T-cell (primary cell): ENCODE results near the gene MRS2. TPM values are rescaled to one million over a fixed set of nuclear protein-coding genes. Genes with fewer than 3 reads are reported as not detected.

Source experiments
- ATAC-seq, 4 experiments: fragments of 200-7000 bp in 3 of 4; fragments of 150-1000 bp in 1 of 4; cut with Tn5 transposase; replicated peaks in 1 of 4; 1 replicate in 3 of 4; 2 replicates in 1 of 4; pipeline ENCODE4 v1.10.0; 2021; ENCODE audit warnings: moderate library complexity in 3 of 4, mild to moderate bottlenecking in 2 of 4, moderate number of reproducible peaks in 1 of 4
- CTCF ChIA-PET, 2 donors: fragments of 300-600 bp; sonication (Branson Sonifier 250); formaldehyde crosslinking; loops; one replicate each; lab custom pipeline; 2022; ENCODE audit warnings: antibody characterized with exemption in 2 of 2; lab: Charles Lee
- POLR2A ChIA-PET, 2 donors: fragments of 300-600 bp; sonication (Branson Sonifier 250); formaldehyde crosslinking; loops; one replicate each; lab custom pipeline; 2022; ENCODE audit warnings: antibody characterized with exemption in 2 of 2; lab: Charles Lee
- DNase-seq, 35 experiments: peaks; one replicate each; pipeline versions ENCODE4 v3.0.0 to v3.0.0-alpha.2; 2013 to 2023
- H3K27ac ChIP-seq: one replicate; pipeline ENCODE4 v1.5.1; 2013; ENCODE audit warnings: low read length
- H3K27me3 ChIP-seq, 2 experiments: replicated peaks in 1 of 2; 1 replicate in 1 of 2; 2 replicates in 1 of 2; pipeline versions ENCODE4 v1.6.1 to v1.7.0; 2013; ENCODE audit warnings: low read length in 1 of 2, mixed read lengths in 1 of 2; ENCODE audit not compliant: control insufficient read depth in 2 of 2, insufficient read depth in 2 of 2; ENCODE audit errors: extremely low read depth in 1 of 2
- H3K36me3 ChIP-seq, 2 donors: 1 replicate in 1 of 2; 2 replicates in 1 of 2; pipeline versions ENCODE4 v1.6.1 to v1.7.0; 2013; ENCODE audit warnings: low read length in 1 of 2; ENCODE audit not compliant: control insufficient read depth in 2 of 2, insufficient read depth in 1 of 2; ENCODE audit errors: extremely low read depth in 1 of 2
- H3K4me1 ChIP-seq, 2 experiments: 1 replicate in 1 of 2; 2 replicates in 1 of 2; pipeline versions ENCODE4 v1.6.1 to v1.7.0; 2013; ENCODE audit warnings: low read length in 2 of 2, mixed read lengths in 1 of 2; ENCODE audit not compliant: insufficient read depth in 2 of 2, control insufficient read depth in 1 of 2; ENCODE audit errors: extremely low read depth in 1 of 2
- H3K4me3 ChIP-seq, 2 donors: 1 replicate in 1 of 2; 2 replicates in 1 of 2; pipeline versions ENCODE4 v1.5.1 to v1.7.0; 2013; ENCODE audit warnings: mild to moderate bottlenecking in 2 of 2, low read length in 1 of 2, moderate library complexity in 1 of 2; ENCODE audit not compliant: control insufficient read depth in 1 of 2; ENCODE audit errors: extremely low read depth in 1 of 2
- H3K9me3 ChIP-seq: 2 replicates; pipeline ENCODE4 v1.7.0; 2013
- H3K27ac Mint-ChIP-seq, 2 donors: one replicate each; pipeline ENCODE4 v1.8.0; 2020 to 2021; ENCODE audit warnings: mild to moderate bottlenecking in 2 of 2, mixed read lengths in 2 of 2
- H3K27me3 Mint-ChIP-seq, 2 donors: one replicate each; pipeline ENCODE4 v1.8.0; 2021 to 2022; ENCODE audit warnings: mixed read lengths in 2 of 2
- H3K36me3 Mint-ChIP-seq: one replicate; pipeline ENCODE4 v1.8.0; 2021; ENCODE audit warnings: mixed read lengths
- H3K4me1 Mint-ChIP-seq, 3 donors: one replicate each; pipeline ENCODE4 v1.8.0; 2020 to 2022; ENCODE audit warnings: mixed read lengths in 3 of 3, mild to moderate bottlenecking in 1 of 3
- H3K4me3 Mint-ChIP-seq, 3 donors: one replicate each; pipeline ENCODE4 v1.8.0; 2020 to 2022; ENCODE audit warnings: mild to moderate bottlenecking in 3 of 3, mixed read lengths in 3 of 3, moderate library complexity in 3 of 3
- H3K9me3 Mint-ChIP-seq, 3 donors: one replicate each; pipeline ENCODE4 v1.8.0; 2020 to 2022; ENCODE audit warnings: mixed read lengths in 3 of 3
- WGBS: methylation state at CpG from one replicate; pipeline ENCODE4 v1.1.5; 2013; ENCODE audit warnings: missing lambda C conversion rate; ENCODE audit not compliant: insufficient coverage; 5-methylcytosine and 5-hydroxymethylcytosine counted together
- total RNA-seq, 35 experiments: library from RNA in 6 of 35; stranded (reverse) in 6 of 35; fragments of 120-200 nt in 1 of 35; gene quantifications; one replicate each; pipeline versions ENCODE4 v1.2.1 to v1.2.4 and lab custom pipeline; 2013 to 2026

MRS2 gene
- total RNA-seq, 5 donors from 2014 or later (not counting 1 experiment from before 2014, with no cell fraction given), result 8.1 to 25.3 (median 20.9) TPM

- peaks cover 11 to 39% of the 10 kb centered on the region in 2 donors for H3K36me3 ChIP-seq
- ATAC-seq (no peak), DNase-seq (no peak)
- no peak overlapping the region for H3K27ac ChIP-seq
- H3K27me3 ChIP-seq, result no peaks in the 10 kb centered on the region
- Mint-ChIP-seq H3K9me3 (no peaks in the 10 kb centered on the region), H3K36me3 (peaks cover 20% of the 10 kb centered on the region), H3K4me3 (no peak overlapping the region), H3K4me1 (no peaks in the 10 kb centered on the region), H3K27me3 (no peaks in the 10 kb centered on the region), H3K27ac (no peak overlapping the region)
- ChIA-PET POLR2A (no interaction called here), CTCF (no interaction called here)
- no peaks in the 10 kb centered on the region for H3K9me3 ChIP-seq
- no peaks in the 10 kb centered on the region for H3K4me1 ChIP-seq
- 81% methylated on average over 8 of the region's 10 CpGs for WGBS
- no peak overlapping the region for H3K4me3 ChIP-seq
Measured at GRCh38 chr6:24426729-24427446, 24.2 kb downstream of the MRS2 start.

- H3K4me1 ChIP-seq, result no peaks in the 10 kb centered on the region
- no peaks in the 10 kb centered on the region for H3K27me3 Mint-ChIP-seq
- peaks cover 11% of the 10 kb centered on the region for H3K36me3 Mint-ChIP-seq
Measured at GRCh38 chr6:24428615-24429014, 25.9 kb downstream of the MRS2 start.

GRCh38 chr6:24429146-24429545, 26.4 kb downstream of the MRS2 start:
- Histone ChIP-seq H3K27me3 (no peaks in the 10 kb centered on the region), H3K36me3 (peaks cover 4 to 17% of the 10 kb centered on the region in 2 donors), H3K9me3 (no peaks in the 10 kb centered on the region), H3K27ac (no peak overlapping the region), H3K4me3 (no peak overlapping the region), H3K4me1 (no peaks in the 10 kb centered on the region)
- ChIA-PET CTCF (interaction anchor here in 1 of 2 donors (0.5 kb wide), 1 partner anchor 326 kb away, joined by 3 read pairs; no protein-coding TSS in a partner anchor), POLR2A (no interaction called here)
- Mint-ChIP-seq H3K4me3 (no peak overlapping the region), H3K4me1 (no peaks in the 10 kb centered on the region), H3K27ac (no peak overlapping the region), H3K36me3 (peaks cover 10% of the 10 kb centered on the region), H3K9me3 (no peaks in the 10 kb centered on the region), H3K27me3 (no peaks in the 10 kb centered on the region)
- ATAC-seq (no peak), DNase-seq (no peak)
- 86% methylated on average over 1 of the region's 3 CpGs for WGBS

More at GRCh38 chr6:24428615-24429014, 25.9 kb downstream of the MRS2 start:
- H3K36me3 ChIP-seq, result peaks cover 4 to 22% of the 10 kb centered on the region in 2 donors
- H3K4me3 ChIP-seq, result no peak overlapping the region
- H3K27me3 ChIP-seq, result no peaks in the 10 kb centered on the region
- no peak for ATAC-seq
- POLR2A ChIA-PET, result no interaction called here
- no peaks in the 10 kb centered on the region for H3K4me1 Mint-ChIP-seq
- H3K9me3 Mint-ChIP-seq, result no peaks in the 10 kb centered on the region
- WGBS, result no CpG with 5 or more reads among the region's 2 CpGs
- CTCF ChIA-PET, result no interaction called here
- H3K9me3 ChIP-seq, result no peaks in the 10 kb centered on the region
- H3K4me3 Mint-ChIP-seq, result no peak overlapping the region
- H3K27ac ChIP-seq, result no peak overlapping the region
- H3K27ac Mint-ChIP-seq, result no peak overlapping the region
- no peak for DNase-seq

- ChIA-PET POLR2A (no interaction called here), CTCF (no interaction called here)
- no peaks in the 10 kb centered on the region for H3K27me3 ChIP-seq
- no peaks in the 10 kb centered on the region for H3K9me3 ChIP-seq
- Mint-ChIP-seq H3K27me3 (no peaks in the 10 kb centered on the region), H3K27ac (no peak overlapping the region), H3K4me3 (no peak overlapping the region), H3K4me1 (no peaks in the 10 kb centered on the region), H3K9me3 (no peaks in the 10 kb centered on the region), H3K36me3 (peaks cover under 1% of the 10 kb centered on the region)
- H3K4me1 ChIP-seq, result no peaks in the 10 kb centered on the region
- WGBS, result 83% methylated on average over 3 of the region's 3 CpGs
- ATAC-seq (no peak), DNase-seq (no peak)
- H3K27ac ChIP-seq, result no peak overlapping the region
- H3K36me3 ChIP-seq, result peaks cover 0 to 7% of the 10 kb centered on the region in 2 donors
- H3K4me3 ChIP-seq, result no peak overlapping the region
Measured at GRCh38 chr6:24430086-24430485, 27.4 kb downstream of the MRS2 start.

GRCh38 chr6:24431045-24431451, 28.3 kb downstream of the MRS2 start:
- DNase-seq (peak in 2 of 35 experiments; percentile 14 to 61), ATAC-seq (peak in 2 of 4 experiments; percentile 38 to 41)
- no peaks in the 10 kb centered on the region for H3K27me3 Mint-ChIP-seq
- no peaks in the 10 kb centered on the region for H3K9me3 Mint-ChIP-seq
- WGBS, result no CpG with 5 or more reads among the region's 1 CpG
- H3K4me3 ChIP-seq, result no peak overlapping the region
- no peaks in the 10 kb centered on the region for H3K36me3 Mint-ChIP-seq
- no peaks in the 10 kb centered on the region for H3K4me1 ChIP-seq
- no peak overlapping the region for H3K27ac Mint-ChIP-seq
- H3K9me3 ChIP-seq, result no peaks in the 10 kb centered on the region
- H3K4me1 Mint-ChIP-seq, result no peaks in the 10 kb centered on the region
- ChIA-PET POLR2A (interaction anchor here in 1 of 2 donors (0.6 kb wide), 1 partner anchor 522 kb away, joined by 3 read pairs; no protein-coding TSS in a partner anchor), CTCF (interaction anchor here in 1 of 2 donors (0.6 to 0.9 kb wide), 2 partner anchors 9 to 90 kb away, joined by 3 read pairs; no protein-coding TSS in a partner anchor)
- no peak overlapping the region for H3K27ac ChIP-seq
- no peaks in the 10 kb centered on the region for H3K27me3 ChIP-seq
- no peak overlapping the region for H3K4me3 Mint-ChIP-seq
- peaks cover 0 to 2% of the 10 kb centered on the region in 2 donors for H3K36me3 ChIP-seq

GRCh38 chr6:24432611-24433010, 29.9 kb downstream of the MRS2 start:
- Mint-ChIP-seq H3K4me1 (no peaks in the 10 kb centered on the region), H3K4me3 (no peak overlapping the region), H3K27me3 (no peaks in the 10 kb centered on the region), H3K9me3 (no peaks in the 10 kb centered on the region), H3K36me3 (peaks cover 11% of the 10 kb centered on the region), H3K27ac (no peak overlapping the region)
- ChIA-PET CTCF (no interaction called here), POLR2A (no interaction called here)
- no peak for DNase-seq
- ATAC-seq, result no peak
- Histone ChIP-seq H3K36me3 (no peaks in the 10 kb centered on the region), H3K4me3 (no peak overlapping the region), H3K27ac (no peak overlapping the region), H3K27me3 (no peaks in the 10 kb centered on the region), H3K4me1 (no peaks in the 10 kb centered on the region), H3K9me3 (no peaks in the 10 kb centered on the region)
- 82% methylated on average over 8 of the region's 9 CpGs for WGBS
